Measurements from ENCODE around the gene PAFAH2. TPM values are rescaled to one million over a fixed set of nuclear protein-coding genes. Genes with fewer than 3 reads are reported as not detected.

Gene PAFAH2
- total RNA-seq, 1 donor from 2014 or later, result 12.1 TPM

DNA sequence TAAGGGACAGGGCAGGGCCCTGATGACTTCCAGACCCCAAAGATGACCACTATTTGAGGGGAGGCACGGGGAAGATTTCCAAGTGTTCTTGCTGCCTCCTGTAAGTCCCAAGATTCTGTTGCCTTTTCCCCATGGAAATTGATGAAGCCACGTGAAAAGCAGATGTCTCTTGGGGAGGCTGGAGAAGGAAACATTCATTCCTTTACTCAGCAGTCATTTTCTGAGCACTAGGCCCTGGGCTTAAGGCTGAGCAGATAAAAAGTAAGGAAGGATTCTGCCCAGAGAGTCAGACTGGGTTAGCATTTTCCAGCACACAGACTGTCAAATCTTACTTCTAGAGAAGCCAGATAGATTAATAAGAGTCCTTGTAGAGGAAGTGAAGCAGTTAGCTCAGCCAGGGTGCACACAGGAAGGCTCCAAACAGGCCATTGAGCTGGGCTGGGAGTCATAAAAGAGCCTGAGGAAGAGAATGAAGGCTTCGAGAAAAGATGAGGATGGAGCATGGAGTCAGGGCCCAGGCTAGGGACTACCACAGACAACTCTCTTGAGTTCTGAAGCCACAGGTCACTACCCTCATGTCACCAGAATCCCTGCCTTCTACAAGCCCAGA, 33.9 kb upstream of the PAFAH2 start:
- DNase-seq (ENCODE audit: low read depth in 2 of 2), result no peak

DNA sequence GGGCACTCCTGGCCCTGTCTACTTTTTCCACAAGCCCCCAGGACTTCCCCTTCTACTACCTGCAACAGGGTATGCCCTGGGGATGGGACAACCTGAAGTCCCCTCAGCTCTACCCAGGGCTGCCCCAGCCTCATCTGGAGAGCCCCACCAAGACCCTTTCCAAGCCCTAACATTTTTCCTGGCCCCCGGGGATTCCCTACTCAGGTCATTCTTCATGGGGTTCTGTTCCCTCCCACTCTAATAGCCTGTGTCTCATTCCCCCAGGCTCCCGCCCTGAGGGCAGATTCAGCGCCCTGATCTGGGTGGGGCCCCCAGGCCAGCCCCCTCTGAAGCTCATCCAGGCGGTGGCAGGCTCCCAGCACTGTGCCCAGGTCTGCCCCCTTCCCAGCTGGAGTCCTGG, 33.3 kb upstream of the PAFAH2 start:
- no peak for DNase-seq (ENCODE audit: low read depth in 2 of 2)

DNA sequence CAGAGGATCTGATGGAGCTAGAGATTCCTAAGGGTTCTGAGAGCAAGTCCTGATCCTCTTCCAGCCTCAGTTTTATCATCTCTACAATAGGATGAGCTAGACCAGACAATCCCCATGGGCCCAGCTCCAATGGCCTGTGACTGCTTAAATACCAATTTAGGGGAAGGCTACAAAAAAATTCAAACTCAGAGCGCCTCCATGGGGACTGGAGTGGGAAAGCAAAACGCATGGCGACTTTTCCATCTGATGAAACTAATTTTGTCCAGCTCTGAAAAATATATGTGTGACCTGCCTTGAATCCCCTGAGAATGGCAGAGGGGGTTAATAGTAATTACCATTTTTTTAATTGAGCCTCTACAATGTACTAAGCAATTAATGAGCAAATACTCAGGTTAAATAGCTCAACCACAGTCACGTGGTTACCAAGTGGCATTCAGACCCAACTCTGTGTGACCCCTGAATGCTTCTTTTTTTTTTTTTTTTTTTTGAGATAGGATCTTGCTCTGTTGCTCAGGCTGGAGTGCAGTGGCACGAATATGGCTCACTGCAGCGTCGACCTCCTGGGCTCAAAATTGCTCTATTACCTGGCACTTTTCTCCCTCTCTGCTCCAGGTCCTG, 32.1 kb upstream of the PAFAH2 start:
- no peak for DNase-seq (ENCODE audit: low read depth in 2 of 2)

DNA sequence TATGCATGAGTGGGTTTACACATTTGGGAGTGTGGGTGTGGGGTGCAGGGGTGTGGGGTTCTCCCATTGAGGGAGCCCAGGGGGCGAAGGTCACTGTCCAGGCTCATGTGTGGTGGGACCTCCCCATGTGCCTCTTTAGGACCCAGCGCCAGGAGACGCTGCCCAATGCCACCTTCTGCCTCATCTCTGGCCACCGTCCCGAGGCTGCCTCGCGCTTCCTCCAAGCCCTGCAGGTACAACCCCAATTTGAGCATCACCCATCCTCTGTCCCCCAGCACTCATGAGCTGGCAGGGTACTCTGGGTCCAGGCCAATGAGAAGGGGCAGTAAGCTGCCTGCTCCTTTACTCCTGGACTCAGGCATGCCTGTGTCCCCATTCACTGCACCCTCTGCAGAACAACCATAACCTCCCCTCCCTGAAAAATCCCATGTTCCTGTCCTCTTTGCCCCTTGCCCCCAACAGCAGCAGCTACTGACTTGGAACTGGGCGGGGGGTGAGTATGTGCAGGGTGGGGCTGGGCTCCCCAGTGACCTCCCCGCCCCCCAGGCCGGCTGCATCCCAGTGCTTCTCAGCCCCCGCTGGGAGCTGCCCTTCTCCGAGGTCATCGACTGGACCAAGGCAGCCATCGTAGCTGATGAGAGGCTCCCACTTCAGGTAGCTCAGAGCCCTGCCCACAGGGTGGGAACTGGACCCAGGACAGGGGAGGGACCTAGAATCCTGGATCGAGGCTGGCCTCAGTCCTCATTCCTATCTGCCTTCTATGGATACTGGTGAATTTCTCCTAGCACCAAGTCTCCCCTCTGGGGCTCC, 31.4 kb upstream of the PAFAH2 start:
- DNase-seq (ENCODE audit: low read depth in 2 of 2), result no peak

DNA sequence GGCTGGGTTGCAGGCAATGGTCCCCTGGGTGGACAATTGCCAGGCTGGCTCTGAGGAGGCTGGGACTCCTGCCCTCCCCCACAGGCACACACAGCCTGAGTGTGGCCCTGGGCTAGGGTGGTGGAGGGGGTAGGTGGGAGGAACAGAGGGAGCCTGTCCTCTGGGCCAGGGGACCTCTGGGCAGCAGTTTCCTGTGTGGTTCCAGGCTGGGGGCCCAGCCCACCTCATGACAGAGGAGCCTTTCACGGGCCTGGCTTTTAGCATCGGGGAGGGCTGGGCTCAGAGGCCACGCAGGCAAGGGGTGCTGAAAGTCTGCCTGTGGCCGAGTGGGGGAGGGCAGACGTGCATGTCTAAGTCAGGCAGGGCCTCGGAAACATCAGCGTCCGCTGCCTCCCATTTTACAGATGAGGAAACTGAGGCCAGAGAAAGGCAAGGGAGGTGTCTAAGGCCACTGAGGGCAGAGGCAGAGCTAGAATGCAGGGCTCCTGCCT, 30.7 kb upstream of the PAFAH2 start:
- DNase-seq (ENCODE audit: low read depth in 2 of 2), result no peak

DNA sequence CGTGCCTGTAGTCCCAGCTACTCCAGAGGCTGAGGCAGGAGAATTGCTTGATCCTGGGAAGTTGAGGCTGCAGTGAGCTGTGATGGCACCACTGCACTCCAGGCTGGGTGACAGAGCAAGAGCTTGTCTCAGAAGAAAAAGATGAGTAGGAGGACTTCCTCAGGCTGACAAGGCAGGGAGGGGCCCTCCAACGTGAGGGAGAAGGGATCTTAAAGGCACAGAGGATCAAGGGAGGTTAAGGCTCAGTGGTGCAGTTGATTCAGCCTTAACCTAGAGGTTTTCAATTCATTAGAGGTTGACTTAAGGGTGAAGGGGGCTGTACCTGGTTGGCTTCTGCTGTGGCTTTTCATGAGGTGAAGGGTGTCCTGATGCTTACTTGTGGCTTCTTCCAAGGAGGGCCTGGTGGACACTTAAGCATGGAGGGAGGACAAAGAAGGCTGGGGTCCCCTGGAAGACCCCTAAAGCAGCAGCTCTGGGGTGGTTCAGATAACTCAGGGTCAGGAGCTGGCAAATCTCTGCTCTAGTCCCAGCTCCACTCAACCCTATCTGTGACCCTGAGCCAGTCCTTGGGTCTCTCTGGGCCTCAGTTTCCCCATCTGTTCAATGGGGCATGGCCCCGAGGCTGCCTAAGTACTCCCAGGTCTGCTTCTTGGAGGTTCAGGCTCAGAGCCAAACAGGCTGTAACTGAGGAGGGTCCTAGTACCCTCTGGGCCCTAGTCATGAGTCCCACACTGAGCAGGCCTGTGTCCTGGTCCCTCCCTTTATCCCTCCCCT, 30.0 kb upstream of the PAFAH2 start:
- DNase-seq (ENCODE audit: low read depth in 2 of 2), result no peak

DNA sequence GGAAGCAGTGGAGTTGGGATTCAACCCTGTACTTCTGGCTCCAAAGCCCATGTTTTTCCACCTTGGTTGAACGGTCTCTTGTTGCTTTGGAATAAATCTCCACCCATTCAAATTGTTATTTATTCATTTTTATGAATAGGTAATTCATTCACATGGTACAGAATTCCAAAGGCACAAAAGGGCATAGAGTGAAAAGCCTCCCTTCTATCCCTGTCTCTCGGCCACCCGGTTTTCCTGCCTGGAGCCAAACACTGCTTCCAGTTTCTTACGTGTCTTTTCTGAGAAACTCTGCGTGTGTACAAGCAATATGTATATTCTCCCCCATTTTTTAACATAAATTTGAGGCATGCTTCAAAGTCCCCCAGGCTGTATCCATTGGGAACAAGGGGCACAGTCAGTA, 27.7 kb upstream of the PAFAH2 start:
- no peak for DNase-seq (ENCODE audit: low read depth in 2 of 2)

DNA sequence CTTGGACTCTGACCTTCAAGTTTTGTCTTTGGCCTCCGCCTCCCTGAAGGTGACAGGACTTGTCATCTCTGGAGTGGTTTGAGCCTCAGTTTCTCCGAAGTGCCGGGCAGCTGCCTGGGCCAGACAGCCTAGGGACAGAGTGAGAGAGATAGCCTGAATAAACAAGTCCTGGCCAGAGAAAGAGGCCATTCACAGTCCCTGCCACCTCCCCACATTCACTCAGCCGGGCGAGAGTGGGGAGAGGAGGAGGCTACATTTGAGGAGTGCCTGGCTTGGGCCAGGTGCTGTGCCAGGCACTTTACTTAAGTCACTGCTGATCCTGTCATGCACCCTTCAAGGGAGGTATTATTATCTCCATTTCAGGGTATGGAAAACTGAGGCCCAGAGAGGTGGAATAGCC, 27.2 kb upstream of the PAFAH2 start:
- no peak for DNase-seq (ENCODE audit: low read depth in 2 of 2)

DNA sequence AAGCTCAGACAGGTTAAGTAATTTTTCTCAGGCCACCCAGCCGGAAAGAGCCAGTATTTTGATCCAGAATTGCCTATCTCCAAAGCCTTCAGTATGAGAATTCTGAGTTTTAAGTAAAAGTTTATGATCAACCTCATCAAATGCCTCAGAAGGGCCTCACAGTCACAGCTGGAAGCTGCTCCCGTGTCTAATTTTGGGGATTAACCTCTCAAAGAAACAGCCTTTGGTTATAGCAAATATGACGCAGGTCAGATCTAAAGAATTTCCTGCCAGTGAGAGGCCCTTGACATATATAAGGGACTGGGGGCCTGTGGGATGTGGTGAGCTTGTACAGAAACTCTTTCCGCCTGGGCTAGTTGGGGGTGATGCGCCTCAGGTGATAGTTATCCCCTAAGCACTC, 26.0 kb upstream of the PAFAH2 start:
- no peak for DNase-seq (ENCODE audit: low read depth in 2 of 2)

DNA sequence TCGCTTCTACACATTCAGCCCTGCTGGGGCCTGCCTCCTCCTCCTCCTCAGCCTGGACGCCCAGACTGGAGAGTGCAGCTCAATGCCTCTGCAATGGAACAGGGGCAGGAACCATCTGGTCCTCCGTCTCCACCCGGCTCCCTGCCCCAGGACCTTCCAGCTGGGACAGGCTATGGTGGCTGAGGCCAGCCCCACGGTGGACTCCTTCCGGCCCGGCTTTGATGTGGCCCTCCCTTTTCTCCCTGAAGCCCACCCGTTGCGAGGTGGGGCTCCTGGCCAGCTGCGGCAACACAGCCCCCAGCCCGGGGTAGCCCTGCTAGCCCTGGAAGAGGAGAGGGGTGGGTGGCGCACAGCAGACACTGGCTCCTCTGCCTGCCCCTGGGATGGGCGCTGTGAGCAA, 25.1 kb upstream of the PAFAH2 start:
- DNase-seq (ENCODE audit: low read depth in 2 of 2), result no peak

DNA sequence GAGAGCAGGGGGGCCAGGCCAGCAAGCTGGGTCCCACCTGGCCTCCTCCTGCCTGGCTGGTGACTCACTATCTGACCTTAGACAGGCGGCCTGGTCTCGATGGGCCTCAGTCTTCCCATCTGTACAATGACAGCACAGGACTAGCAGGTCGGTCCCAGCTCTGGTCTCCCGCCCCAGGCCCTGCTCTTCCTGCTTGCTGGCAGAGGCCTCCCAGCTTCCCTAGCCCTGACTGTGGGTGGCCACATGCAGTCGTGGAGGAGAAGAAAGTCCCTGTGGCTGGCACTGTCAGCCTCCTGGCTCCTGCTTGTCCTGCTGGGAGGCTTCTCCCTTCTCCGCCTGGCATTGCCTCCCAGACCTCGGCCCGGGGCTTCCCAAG, 24.5 kb upstream of the PAFAH2 start:
- DNase-seq (ENCODE audit: low read depth in 2 of 2), result no peak

DNA sequence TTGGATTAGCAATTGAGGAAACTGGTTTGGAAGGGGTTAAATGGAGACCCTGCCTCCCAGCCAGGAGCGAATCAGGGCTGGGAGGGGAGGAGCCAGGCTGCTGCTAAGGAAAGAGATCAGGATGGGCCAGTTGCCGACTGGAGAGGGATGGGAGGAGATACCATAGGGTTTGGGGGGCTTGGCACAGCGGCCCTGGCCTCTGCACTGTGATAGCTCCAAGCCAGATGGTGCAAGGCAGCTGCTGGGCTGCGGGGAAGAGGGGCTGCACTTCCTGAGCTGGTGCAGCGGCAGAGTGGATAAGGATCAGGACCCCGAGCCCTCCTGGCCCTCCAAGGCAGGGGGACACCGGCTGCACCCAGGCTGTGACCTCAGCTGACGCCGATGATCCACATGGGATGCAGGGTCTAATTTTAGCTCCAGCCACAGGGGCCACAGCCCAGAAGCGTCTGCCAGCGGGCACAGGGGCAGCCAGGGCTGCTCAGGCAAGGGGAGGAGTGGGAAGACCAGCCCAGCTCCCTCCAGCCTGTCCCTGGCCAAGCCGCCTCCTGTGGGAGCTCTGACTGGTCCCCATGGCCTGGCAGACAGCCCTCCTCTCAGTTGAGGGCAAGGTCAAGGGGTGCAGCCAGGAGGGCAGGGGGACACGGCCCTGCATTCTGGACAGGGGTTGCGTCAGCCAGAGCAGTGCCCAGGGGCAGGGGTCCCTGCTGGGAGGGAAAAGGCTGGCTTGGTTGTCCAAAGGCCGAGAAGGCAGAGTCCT, 24.0 kb upstream of the PAFAH2 start, which contains the start of gene EXTL1:
TSS of gene EXTL1 (plus strand) at position 129 of the 757 bp plus-strand sequence. CDS start 872 bp downstream, outside the sequence.
- no peak for DNase-seq (ENCODE audit: low read depth in 2 of 2)

DNA sequence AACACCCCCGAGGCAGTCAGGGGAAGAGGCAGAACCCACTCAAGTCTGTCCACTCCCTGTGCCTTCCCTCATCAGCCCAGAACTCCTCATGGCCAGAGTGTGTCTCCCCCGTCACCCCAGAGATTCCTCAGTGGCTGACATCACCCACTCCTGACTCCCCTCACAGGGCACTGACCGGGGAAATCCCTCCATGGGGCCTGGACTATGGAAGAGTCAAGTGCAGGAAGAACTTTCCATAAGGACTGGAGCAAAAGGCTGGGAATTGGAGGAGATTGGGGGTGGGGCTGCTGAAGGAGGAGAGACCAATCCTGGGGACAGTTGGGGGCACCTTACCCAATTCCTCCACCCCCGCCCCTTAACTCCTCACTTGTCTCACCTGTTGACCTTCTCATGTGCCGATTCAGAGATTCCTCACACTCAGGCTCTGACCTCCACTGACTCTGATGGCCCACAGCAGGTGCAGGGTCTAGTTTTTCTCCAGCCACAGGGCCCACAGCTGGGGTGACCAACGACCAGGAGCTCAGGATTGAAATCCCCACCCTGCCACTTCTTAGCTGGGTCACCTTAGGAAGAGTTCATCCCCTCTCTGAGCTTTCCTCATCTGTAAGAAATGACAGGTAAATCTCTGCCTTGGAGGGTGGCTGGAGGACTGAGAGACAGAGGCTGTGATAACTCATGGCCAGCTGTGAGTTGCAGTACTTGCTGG, 23.2 kb upstream of the PAFAH2 start:
- no peak for DNase-seq (ENCODE audit: low read depth in 2 of 2)

DNA sequence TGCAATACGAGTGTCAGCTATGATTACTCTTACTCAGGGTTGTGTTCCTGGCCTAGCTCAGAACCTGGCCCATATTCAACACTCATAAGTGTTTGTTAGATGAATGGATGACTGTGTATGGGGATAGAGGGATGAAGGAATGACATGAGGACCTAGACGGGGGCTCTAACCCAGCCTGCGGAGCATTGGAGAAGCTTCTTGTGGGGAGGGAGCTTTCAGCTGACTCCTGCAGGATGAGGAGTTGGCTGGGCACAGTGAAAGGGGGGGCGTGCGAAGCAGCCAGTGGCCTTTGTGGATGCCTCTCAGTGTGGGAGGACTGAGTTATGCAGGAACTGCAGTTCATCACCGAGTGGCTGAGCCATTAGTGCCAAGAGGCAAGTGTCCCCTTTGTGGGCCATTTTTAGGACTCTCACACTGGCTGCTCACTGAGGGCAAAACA, 22.5 kb upstream of the PAFAH2 start:
- DNase-seq (ENCODE audit: low read depth in 2 of 2), result no peak

DNA sequence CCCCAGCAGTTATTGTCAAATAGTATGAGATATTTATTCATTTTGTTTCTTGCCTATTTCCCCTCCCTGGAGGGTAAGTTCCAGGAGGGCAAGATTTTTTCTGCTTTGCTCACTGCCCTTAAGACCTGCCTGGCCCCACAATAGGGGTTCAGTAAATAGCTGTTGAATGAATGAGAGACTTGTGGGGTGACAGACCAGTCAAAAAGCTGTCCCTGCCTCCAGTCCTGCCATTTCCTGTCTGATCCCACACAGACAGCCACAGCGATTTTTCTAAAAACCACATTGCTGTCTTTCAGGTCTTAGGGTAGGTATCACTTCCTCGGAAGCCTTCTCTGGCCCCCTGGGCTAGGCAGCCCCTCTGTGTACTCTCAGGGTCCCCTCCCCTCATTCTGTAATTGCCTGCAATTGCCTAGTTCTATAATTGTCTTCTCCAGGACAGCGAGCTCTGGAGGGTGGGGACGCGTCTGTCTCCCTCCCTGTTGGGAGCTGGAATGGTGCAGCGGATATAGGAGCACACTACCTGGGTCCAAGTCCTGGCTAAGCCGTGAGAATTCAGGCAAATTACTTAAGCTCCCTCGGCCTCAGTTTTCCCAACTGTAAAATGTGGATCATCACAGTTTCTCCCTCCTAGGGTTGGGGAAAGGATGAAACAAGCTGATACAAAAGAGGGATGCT, 21.9 kb upstream of the PAFAH2 start:
- no peak for DNase-seq (ENCODE audit: low read depth in 2 of 2)

DNA sequence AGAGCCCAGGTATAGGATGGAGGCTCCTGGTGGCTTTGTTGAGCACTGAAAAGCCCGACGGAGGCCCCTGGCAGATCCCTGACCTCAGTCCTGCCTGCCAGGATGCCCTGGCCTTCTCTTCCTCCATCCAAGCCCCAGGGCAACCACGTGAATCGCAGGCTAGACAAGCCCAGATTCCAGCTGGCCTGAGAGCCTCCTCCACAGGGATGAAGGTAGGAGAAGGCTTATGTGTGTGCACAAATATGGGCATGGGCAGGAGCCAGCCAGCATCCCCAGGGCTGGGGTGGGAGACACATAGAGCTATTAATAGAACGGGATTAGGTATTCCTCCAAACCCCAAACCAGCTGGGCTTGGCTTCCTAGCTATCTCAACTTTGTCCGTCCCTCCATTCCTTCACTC, 19.7 kb upstream of the PAFAH2 start:
- DNase-seq (ENCODE audit: low read depth in 2 of 2), result no peak

DNA sequence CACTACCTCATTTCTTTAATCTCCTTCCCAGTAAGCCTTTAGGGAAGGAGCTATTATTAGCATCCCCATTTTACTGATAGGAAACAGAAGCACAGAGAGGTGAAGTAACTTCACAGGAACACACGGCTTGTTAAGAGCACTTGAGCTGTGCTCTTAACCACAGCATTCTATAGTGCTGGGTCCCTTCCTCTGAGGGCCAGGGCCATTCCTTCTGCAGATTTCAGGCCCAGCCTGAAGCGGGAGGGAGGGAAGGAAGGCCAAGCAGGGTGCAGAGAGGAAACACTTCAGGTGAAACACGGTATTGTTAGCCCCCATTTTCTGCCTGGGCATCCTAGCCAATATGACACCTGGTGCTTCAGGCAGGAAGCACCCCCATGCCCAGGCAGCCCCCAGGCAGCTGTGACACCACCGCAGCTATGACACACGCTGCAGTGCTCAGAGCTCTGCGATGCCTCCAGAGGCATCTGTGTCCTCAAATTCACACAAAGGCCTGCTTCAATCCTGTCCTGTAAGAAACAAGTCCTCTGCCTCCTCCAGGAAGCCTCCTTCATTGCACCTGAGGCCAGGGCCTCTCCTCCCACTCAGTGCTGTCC, 19.2 kb upstream of the PAFAH2 start:
- no peak for DNase-seq (ENCODE audit: low read depth in 2 of 2)

DNA sequence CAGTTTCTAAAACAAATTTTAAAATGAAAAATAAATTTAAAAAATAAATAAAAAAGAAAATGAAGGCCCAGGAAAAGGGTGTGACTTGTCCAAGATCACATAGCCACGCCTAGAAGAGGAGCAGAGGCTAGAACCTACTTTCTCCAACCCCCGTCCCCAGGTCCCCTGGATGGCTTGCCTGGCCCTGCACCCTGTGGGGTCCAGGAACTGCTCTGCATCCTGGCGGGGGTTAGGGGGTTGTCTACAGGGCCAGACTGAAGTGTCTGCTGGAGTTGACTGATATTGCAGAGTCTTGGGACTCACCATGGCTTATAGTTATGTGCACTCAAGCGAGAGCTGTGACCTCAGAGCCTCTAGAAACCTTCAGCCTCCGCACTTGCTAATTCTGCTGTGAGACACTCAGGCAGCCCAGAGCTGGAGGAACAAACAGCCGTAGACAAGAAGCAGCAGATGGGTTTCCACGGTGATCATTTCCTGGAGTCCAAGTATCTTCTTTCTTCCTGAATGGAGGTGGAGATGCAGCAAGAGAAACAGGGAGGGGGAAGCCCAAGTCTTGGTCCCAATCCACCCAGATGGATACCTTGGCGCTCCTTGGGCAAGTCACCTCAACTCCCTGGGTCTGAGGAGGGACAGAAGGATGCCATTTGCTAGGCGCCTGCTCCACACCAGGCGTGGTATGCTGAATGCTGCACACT, 18.5 kb upstream of the PAFAH2 start:
- DNase-seq (ENCODE audit: low read depth in 2 of 2), result no peak

DNA sequence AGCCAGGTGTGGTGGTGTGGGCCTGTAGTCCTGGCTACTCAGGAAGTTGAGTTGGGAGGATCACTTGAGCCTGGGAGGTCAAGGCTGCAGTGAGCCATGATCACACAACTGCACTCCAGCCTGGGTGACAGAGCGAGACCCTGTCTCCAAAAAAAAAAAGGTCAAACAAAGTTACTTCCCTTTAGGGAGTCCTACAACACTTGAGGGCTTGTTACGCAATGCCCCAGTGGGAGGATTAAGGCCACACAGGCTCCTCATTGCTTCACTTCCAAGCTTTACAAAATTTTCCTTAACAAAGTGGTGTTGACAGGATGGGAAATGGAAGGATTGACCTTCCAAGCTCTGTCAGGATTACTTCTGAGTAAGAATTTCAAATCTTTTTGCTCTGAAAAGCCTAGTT, 17.5 kb upstream of the PAFAH2 start:
- DNase-seq (ENCODE audit: low read depth in 2 of 2), result no peak

Data from dermis microvascular lymphatic vessel endothelial cell (primary cell).